Activated CD4-positive, alpha-beta T cell treated with anti-CD3 and anti-CD28 coated beads, Interleukin-2, amount 50 U/mL, for 1 hour (primary cell): ENCODE data around the gene INTS15.
A peak's percentile ranks its signal among the peaks of the same experiment; 100 is the strongest.
"Not testable (repeated sequence)": the region's sequence is repeated elsewhere in the genome, so short reads cannot be mapped to it uniquely, and the experiment has no call there.

ENCODE experiments used
- DNase-seq: peaks from one replicate; pipeline ENCODE4 v3.0.0-alpha.2; 2020

Gene INTS15

DNA sequence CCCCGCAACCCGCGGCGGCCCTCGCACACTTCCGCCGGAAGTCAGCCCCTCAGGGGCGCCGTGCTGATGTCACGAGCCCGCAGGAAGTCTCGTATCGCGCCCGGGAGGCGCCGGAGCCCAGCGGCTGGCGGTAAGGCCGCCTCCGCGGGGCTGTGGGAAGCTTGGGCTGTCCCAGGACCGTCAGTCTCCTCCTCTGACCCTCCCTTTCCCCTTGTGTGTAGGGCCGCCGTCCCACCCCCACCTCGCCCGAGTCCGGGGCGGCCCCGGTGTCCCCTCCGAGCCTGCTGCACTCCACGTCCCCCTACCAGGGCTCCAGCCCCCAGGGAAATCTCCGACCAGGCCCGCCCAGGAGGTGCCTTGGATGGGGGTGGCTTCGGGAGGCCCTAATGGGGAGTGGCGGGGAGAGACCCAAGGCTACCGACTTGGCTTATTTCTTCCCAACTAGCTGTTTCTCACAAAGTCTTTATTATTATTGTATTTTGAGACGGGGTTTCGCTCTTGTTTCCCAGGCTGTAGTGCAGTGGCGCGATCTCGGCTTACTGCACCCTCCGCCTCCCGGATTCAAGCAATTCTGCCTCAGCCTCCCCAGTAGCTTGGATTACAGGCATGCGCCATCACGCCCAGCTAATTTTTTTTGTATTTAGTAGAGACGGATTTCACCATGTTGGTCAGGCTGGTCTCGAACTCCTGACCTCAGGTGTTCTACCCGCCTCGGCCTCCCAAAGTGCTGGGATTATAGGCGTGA lies 12.3 kb upstream of the INTS15 start, which contains the start of gene ZDHHC4:
Gene ZDHHC4, plus strand, starts transcription at position 86 of the 745 bp plus-strand sequence. CDS start 3,108 bp downstream, outside the sequence.
- peak; percentile 80 for DNase-seq

DNA sequence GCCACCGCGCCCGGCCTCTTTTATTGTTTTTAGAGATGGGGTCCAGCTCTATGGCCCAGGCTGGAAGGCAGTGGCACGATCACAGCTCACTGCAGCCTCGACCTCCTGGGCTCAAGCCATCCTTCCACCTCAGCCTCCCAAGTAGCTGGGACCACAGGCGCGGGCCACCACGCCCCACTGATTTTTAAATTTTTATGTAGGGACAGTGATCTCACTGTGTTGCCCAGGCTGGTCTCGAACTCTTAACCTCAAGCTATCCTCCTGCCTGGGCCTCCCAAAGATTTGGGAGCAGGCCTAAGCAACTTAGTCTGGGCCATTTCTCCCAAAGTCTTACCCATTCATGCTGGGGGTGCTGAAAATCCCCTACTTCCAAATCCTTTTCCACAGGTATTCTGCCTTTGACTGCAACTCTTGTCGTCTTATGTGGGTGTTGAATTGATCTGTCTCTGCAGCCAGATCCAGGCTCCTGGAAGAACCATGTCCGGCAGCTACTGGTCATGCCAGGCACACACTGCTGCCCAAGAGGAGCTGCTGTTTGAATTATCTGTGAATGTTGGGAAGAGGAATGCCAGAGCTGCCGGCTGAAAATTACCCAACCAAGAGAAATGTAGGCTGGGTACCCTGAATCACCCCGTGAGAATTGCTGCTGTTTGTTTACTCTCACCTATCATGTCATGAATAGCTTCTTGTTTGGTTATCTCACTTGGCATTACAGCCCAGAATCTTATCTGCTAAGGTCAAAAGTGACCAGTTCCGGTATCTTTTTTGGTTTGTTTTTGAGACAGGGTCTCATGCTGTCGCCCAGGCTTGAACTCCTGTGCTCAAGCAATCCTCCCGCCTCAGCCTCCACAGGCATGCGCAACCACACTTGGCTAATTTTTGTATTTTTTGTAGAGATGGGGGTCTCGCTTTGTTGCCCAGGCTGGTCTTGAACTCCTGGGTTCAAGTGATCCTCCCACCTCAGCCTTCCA lies 11.4 kb upstream of the INTS15 start:
- no peak for DNase-seq

DNA sequence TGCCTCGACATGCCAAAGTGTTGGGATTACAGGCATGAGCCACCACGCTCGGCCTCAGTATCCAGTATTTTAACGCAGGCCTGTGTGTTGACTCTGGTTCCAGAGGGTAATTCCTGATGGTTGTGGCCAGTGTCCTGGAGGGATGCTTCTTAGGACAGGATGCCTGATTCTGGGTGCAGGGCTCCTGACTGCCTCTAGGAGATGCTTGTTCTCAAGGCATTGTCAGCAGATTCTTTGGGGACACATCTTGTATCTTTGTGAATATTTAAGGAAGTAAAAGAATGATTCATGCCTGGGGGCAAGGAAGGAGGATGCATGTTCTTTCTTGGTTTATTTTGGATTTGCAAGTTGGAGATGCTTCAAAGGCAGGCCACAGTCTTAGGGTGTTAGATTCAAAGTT lies 10.4 kb upstream of the INTS15 start:
- DNase-seq: no peak

DNA sequence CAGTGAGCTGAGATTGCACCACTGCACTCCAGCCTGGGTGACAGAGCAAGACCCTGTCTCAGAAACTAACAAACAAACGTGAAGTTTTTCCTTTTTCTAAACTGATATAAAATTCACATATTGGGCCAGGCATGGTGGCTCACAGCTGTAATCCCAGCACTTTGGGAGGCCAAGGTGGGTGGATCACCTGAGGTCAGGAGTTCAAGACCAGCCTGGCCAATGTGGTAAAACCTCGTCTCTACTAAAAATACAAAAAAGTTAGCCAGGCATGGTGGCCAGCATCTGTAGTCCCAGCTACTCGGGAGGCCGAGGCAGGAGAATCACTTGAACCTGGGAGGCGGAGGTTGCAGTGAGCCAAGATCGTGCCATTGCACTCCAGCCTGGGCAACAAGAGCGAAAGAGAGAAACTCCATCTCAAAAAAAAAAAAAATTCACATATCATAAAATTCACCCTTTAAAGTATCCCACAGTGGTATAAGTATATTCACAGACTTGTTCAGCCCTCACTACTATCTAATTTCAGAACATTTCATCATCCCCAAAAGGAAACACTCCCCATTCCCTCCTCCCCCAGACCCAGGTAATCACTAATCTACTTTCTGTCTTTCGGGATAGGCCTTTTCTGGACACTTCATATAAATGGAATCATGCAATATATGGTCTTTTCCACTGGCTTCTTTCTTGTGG lies 3.9 kb upstream of the INTS15 start:
- not testable (repeated sequence) for DNase-seq

DNA sequence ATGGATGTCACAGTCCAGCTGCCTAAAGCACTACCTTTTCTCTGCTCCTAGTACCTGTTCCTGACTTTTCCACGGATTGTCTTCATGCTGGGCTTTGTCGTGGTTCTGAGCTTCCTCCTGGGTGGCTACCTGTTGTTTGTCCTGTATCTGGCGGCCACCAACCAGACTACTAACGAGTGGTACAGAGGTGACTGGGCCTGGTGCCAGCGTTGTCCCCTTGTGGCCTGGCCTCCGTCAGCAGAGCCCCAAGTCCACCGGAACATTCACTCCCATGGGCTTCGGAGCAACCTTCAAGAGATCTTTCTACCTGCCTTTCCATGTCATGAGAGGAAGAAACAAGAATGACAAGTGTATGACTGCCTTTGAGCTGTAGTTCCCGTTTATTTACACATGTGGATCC lies 1.3 kb upstream of the INTS15 start:
- no peak for DNase-seq

DNA sequence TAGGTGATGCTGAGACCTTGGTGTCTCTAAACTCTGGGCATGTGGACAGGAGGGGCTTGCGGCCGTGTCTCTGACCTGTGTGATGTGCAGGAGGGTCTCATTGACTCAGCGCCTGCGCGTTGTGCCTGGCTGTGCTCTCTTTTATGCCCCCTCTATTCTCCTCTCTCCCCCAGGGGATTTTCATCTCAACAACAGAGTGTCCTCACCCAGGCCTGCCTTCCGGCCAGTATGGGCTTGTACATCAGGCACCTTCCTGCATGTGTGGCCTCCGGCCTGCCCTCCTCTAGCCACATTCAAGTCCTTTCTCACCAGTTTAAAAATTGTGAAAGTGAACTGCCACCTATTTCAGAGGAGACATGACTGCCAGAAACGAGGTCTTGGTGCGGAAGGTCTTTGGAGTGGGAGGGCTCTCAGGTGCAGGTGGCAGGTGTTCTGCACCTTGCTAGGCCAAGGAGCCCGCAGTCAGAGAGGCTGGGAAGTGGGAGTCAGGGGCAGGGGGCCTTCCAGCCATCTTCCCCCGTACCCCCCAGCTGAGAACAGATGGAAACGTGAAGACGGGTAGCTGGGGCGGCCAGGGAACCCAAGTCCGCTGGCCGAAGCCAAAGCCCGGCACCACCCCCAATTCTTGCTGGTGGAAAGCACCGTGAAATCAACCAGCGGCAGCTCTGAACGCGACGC lies 531 bp upstream of the INTS15 start:
- no peak for DNase-seq

DNA sequence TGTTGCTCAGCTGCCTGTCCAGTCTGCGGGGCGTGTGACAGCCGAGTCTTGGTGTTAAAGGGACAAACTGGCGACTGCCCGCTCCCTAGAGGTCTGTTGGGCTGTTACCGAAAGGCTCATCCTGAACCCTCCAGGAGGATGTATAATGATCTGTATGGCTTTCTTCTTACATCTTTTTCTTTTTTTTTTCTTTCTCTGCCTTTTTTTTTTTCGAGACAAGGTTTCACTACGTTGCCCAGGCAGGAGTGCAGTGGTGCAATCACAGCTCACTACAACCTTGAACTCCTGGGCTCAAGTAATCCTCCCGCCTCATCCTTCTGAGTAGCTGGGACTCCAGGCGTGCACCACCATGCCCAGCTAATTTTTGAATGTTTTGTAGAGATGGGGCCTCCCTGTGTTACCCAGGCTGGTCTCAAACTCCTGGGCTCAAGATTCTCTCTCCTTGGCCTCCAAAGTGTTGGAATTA lies 857 bp downstream of the INTS15 start:
- no peak for DNase-seq

DNA sequence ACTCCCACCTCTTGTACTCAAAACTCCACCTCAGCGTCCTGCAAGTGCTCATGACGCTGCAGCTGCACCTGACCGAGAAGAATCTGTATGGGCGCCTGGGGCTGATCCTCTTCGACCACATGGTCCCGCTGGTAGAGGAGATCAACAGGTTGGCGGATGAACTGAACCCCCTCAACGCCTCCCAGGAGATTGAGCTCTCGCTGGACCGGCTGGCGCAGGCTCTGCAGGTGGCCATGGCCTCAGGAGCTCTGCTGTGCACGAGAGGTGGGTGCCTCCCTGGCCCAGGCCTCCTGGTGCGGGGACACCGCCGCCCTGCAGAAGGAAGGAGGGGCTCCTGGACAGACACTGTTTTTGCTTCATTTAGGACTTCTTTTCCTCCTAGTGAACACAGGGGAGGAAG lies 10.3 kb downstream of the INTS15 start:
- no peak for DNase-seq

DNA sequence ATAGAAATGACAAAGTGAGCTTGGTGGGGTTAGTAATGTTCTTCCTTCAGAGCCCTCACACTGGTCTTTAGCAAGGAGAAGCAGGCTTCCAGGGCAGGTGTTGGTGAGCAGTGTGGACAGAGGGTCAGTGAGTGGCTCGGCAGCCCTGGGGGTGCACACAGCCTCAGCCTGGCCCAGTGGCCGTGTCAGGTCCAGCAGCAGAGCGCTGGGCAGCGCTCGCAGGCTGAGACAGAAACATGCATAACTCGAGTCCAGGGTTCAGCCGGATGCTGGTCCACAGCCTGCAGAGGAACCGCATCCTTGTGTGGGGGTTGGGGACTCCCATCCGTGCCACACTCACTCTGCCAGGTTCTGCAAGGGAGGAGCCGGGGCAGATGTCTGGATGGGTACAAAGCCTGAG lies 14.6 kb downstream of the INTS15 start:
- no peak for DNase-seq

DNA sequence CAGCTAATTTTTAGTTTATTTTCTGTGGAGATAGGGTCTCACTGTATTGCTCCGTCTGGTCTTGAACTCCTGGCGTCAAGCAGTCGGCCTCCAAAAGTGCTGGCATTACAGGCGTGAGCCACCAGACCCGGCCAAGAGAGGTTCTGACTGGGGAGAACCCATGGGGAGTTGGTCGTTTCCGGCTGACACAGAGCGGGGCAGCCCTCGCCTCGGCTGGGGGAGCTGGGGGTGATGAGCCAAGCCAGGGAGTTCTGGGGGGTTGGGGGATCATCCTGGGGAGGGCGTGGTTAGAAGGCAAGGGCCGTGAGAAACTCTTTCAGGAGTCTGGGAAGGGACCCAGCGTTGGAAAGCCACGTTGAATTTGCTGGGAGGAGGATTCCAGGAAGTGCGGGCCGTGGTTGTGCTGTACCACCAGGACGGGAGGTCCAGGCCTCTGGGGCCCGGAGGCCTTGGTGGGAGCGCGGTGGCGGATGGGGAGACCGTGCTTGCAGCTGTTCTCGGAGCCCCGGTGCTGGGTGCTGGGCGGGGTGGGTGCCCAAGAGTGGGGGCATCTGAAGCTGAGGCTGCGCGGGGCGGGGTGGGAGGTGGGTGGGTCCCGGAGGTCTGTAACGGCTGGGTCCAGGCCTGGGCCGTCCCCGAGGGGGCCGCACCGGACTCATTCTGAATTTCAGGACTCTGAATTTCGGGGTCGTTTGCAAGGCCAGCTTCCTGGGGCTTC lies 17.2 kb downstream of the INTS15 start:
- DNase-seq: no peak

DNA sequence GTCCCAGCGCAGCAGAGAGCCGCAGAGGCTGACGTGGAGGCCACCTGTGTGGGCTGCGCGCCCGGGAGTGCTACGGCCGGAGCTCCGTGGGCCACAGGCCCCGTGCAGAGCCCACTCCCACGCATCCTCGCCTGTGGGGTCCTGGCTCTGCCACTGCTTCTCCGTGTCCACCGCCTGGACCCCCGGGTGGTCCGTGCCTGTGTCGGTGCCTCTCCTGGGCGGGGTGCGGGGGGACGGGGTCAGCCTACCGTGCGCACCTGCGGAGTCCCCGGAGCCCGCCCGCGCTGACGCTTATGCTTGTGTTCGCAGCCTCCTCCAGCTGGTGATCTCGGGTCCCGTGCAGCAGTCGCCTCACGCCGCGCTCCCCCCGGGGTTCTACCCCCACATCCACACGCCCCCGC lies 17.8 kb downstream of the INTS15 start:
- no peak for DNase-seq

DNA sequence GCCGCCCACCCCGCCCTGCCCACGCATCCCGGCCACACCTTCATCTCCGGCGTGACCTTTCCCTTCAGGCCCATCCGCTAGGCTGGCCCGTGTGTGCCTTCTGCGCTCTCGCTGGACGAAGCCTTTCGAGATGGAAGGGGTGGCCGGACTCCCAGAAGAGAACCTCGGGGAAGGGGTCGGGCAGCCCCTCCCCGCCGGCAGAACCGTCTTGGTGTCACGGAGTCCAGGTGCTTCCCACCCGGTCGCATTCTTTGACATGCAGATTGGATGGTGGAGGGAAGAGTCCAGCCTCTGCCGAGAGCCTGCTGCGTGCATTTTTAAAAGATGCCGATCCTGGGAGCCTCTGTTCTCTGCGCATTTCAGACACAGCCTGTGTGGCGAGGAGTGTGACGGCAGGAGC lies 18.3 kb downstream of the INTS15 start:
- DNase-seq: no peak

DNA sequence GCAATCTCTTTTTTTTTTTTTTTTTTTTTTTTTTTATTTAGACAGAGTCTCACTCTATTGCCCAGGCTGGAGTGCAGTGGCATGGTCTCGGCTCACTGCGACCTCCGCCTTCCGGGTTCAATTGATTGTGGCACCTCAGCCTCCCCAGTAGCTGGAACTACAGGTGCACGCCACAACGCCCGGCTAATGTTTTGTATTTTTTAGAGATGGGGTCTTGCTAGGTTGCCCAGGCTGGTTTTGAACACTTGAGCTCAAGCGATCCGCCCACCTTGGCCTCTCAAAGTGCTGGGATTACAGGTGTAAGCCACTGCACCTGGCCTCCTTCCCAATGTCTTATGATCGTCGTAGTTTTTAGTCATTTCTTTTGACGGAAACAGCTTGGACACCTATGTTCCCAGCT lies 19.0 kb downstream of the INTS15 start:
- no peak for DNase-seq

DNA sequence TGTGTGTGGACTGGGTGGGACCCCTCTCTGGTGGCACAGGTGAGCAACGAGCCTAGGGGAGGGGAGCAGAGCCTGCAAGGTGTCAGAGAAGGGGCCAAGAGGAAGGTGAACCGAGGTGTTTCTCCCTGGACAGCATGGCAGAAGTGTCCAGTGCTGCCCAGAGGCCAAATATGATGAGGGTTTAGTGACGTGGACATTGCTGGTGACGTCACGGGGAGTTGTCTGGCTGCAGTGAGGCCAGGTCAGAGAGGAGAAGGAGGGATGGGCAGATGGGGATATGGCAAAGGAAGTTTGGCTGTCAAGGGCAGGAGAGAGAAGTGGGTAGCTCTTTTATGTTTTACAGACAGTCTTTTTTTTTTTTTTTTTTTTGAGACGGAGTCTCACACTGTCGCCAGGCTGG lies 23.0 kb downstream of the INTS15 start:
- DNase-seq: no peak

DNA sequence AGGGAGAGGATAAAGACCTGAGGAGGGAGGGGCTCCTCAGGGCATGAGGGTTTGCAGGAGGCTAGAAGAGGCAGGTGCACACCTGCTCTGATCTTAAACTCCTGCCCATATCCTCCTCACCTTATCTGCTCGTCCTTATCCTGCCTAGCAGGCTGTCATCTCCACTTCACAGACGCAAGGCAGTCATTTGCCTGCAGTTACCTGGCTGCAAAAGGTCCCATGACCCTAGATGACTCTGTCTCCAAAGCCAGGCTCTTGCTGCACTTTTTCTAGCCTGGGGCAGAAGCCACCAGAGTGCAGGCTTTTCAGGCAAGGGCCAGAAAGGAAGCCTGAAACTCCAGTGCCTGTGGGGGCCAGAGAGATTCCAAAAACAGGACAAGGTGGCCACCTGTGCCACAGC lies 23.9 kb downstream of the INTS15 start:
- no peak for DNase-seq

DNA sequence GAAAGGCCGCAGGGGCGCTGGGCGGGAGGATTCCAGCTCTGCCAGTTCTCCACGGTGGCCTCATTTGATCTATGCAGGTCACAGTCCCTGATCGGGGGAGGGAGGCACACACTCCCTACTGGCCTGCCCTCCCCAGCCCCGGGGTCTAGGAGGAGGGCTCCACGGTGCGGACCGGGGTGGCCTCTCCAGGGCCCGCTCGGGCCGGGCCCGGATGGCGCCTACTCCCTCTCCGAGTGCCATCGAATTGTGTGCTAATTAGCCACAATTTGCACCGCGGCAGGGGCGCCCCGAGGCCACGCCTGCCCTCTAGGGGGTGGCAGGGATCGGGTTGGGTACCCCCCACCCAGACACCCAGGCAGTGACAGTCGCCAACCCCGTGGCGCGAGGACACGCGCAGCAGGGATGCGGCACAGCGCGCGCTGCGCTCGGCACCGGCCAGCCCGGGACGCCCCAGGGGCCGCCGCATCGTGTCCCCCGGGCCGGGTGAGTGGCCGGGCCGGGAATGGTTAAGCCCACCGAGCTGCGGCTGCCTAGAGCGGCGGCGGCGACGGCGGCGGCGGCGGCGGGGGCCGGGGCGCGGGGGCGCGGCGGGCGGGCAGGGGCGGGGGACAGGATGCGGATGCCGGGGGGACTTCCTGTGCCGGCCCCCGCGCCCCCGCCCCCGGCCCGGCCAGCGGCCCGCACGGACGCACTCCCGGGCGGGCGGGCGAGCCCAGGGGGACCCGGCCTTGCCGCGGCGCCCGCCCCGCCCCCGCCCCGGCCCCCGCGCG lies 25.3 kb downstream of the INTS15 start, which contains the start of gene ZNF853:
Gene ZNF853, plus strand, starts transcription at position 658 of the 770 bp plus-strand sequence. CDS start 565 bp downstream, outside the sequence.
- DNase-seq: no peak

DNA sequence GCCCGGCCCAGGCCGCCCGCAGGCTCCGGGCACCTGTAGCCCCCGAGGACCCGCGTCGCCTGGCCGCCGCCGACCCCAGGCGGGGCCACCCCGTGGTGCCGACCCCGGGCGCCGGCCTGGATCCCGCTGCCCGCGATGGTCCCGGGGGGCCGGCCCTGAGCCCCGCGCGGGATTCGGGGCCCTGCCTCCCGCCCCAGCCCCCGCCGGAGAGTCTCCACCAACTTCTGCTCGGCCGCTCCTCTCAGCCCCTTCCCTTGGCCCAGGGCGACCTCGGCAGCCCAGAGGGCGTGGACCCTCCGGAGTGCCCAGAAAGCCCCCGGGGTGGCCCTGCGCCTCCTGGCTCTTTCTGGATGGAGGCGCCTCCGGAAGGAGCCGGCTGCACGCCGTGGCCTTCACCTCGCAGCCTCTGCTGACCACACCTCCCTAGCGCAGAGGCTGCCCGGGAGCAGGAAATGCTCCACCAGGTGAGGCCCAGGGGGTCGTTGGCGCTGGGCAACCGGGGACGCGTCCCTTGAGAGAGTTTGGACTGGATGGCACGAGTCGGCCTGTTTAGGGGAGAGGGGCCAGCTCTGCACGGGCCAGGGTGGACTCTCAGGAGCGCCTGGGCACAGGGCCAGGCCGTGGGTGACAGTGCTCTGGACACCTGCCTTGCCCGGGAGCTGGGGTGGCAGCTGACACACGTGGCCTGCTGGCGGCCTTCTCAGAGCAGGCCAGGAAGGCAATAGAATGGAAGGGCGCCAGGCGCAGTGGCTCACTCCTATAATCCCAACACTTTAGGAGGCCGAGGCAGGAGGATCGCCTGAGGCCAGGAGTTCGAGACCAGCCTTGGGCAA lies 26.1 kb downstream of the INTS15 start:
- DNase-seq: no peak

DNA sequence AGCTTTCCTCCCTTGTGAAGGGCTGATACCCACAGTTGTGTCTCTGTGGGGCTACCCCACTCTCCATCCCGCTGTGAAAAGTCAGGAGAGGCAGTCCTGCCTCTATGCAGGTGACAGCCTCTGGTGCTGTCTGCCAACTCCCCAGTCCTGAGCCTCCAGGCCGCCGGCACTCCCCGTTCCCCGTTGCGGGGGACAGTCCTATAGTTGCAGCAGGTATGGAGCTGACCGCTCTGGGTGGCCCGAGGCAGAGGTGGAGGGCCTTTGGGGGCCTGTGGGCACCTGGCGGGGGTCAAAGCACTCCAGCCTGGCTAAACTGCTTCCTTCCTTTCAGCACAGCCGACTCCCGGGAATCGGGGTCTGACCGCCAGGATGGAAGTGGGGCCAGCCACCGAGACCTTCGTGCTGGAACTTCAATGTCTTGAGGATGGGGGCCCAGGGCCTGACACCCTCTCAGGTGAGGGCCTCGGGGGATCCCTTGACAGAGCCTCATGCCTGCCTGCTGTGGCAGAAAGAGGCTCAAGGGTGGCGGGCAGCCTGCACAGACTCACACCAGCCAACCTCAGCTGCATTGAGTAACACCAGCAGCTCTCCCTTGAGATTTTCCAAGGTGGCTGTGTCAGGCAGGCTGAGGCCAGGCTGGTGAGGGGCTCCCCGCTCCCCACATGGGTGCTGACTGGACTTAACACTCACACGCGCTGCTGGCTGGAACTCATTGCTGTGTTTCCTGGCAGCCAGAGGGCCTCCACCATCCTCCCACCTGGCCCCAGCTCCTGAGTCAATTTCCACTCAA lies 27.2 kb downstream of the INTS15 start:
- no peak for DNase-seq

DNA sequence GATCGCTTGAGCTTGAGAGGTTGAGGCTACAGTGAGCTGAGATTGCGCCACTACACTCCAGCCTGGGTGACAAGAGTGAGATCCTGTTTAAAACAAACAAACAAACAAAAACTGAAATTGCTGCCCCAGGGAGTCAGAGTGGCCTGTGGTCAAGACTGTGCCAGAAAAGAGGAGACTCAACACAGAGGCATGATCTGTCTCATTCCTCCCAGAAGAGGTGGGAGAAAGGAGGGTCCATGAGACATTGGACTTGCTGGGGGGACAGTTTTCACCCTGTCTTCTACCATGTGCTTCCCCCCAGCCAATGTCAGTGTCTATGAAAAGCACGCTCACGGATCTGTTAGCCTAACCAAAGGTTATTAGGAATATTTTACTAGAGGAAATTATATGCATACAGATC lies 28.8 kb downstream of the INTS15 start:
- DNase-seq: no peak
